Body of pancreas (tissue), 4 donors: ENCODE results near the gene GTF2IRD1. TPM values are rescaled to one million over a fixed set of nuclear protein-coding genes. Genes with fewer than 3 reads are reported as not detected.

Experiments used
- ATAC-seq: fragments of 150-250 bp; one replicate; pipeline ENCODE4 v1.9.1; 2016
- DNase-seq, 4 donors: peaks; one replicate each; pipeline ENCODE4 v3.0.0-alpha.2; 2019
- H3K27ac ChIP-seq, 4 donors: fragments of 200-600 bp; sonication (generic); 1 replicate in 3 of 4; 2 replicates in 1 of 4; pipeline versions ENCODE4 v1.5.1 to v1.6.1; 2016 to 2019; ENCODE audit warnings: mild to moderate bottlenecking in 1 of 4, mixed read lengths in 1 of 4, moderate library complexity in 1 of 4
- H3K27me3 ChIP-seq, 2 donors: fragments of 200-600 bp; sonication (generic); one replicate each; pipeline ENCODE4 v1.6.0; 2016; ENCODE audit warnings: mild to moderate bottlenecking in 1 of 2
- H3K36me3 ChIP-seq, 2 donors: fragments of 200-600 bp; sonication (generic); replicated peaks in 1 of 2; 2 replicates each; pipeline ENCODE4 v1.5.1; 2016; ENCODE audit warnings: low read depth in 2 of 2; ENCODE audit not compliant: insufficient read depth in 1 of 2
- H3K4me1 ChIP-seq: fragments of 200-600 bp; sonication (generic); one replicate; pipeline ENCODE4 v1.6.0; 2016
- H3K4me3 ChIP-seq, 2 donors: fragments of 200-600 bp; sonication (generic); 1 replicate in 1 of 2; 2 replicates in 1 of 2; pipeline ENCODE4 v1.5.1; 2016 to 2019
- H3K9me3 ChIP-seq, 3 donors: fragments of 200-600 bp; sonication (generic); 1 replicate in 2 of 3; 2 replicates in 1 of 3; pipeline ENCODE4 v1.5.1; 2016
- CTCF ChIP-seq, 7 experiments: fragments of 450-650 bp in 4 of 7; fragments of 200-600 bp in 3 of 7; sonication (generic) in 3 of 7; IDR thresholded peaks; one replicate each; pipeline ENCODE4 v1.5.1; 2016 to 2019; ENCODE audit warnings: antibody characterized with exemption in 7 of 7
- POLR2A ChIP-seq, 3 donors: fragments of 450-650 bp; IDR thresholded peaks; one replicate each; pipeline ENCODE4 v1.6.1; 2016; ENCODE audit warnings: antibody characterized with exemption in 3 of 3, mild to moderate bottlenecking in 2 of 3
- WGBS, 2 donors: methylation state at CpG; one replicate each; pipeline ENCODE4 v1.1.5; 2017; 5-methylcytosine and 5-hydroxymethylcytosine counted together
- intact Hi-C: fragments of 100-400 bp; cut with DNase I; formaldehyde crosslinking; loops from one replicate; pipeline ENCODE4 v1.15.1; 2023
- total RNA-seq, 2 donors: library from RNA; depleted of rRNA; stranded (reverse); fragments of >200 nt; gene quantifications; one replicate each; pipeline ENCODE4 v1.1.0, GENCODE V29; 2016

The GTF2IRD1 gene
- total RNA-seq, 2 donors from 2014 or later = 9.2 to 11.2 TPM

DNA sequence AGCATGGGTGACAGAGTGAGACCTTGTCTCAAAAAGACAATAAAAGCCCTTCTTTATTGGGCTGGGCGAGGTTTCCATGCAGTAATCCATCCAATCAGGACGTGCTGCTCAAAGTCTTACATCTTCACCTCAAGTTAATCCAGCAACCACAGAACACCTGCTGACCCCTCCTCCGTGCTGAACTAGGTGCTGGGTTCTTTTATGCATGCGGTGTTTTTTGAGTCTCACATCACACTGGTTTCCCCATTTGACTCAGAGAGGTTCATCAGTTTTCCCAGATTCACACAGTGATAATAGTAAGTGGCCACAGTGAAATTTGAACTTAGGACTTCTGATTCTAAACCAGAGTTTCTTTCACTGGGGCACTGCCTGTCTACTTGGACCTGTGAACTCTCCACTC is 145.5 kb downstream of the GTF2IRD1 start:
- DNase-seq (no peak), ATAC-seq (no peak)
- Histone ChIP-seq H3K27me3 (no peaks in the 10 kb centered on the region), H3K36me3 (peaks cover 0 to 3% of the 10 kb centered on the region in 2 donors), H3K4me1 (peaks cover under 1% of the 10 kb centered on the region), H3K27ac (no peak overlapping the region), H3K4me3 (no peak overlapping the region), H3K9me3 (no peaks in the 10 kb centered on the region)
- no peak for TF ChIP-seq CTCF (IDR thresholded peaks at IDR 0.05)
- TF ChIP-seq POLR2A (IDR thresholded peaks at IDR 0.05) = no peak
- WGBS, 2 donors = 95% methylated on average over 4 of the region's 4 CpGs
- intact Hi-C loops = no loop called here

DNA sequence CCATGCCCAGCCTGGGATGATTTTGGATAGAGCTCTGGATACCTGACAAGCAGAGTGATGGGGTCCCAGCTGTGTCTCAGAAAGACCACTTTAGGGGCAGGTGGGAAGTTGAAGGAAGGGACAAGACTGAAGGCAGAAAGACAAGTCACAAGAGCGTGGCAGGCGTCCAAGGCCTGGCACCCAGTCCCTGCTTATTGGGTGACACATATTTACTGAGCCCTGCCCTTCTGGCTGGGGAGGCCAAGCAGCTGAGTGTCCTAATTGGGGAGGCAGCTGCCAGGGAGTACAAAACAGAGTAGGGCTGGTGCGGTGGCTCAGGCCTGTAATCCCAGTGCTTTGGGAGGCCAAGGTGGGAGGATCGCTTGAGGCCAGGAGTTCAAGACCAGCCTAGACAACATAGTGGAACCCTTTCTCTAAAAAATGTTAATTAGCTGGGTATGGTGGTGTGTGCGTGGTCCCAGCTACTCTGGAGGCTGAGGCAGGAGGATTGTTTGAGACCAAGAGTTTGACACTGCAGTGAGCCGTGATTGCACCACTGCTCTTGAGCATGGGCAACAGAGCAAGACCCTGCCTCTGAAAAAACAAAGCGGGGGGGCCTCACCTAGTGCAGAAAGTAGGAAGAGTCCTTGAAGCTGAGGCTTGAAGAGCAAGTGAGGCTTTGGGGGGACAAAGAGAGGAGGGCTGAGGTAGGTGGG is 150.8 kb downstream of the GTF2IRD1 start:
- intact Hi-C loops = no loop called here
- Histone ChIP-seq H3K27me3 (no peaks in the 10 kb centered on the region), H3K4me3 (no peak overlapping the region), H3K4me1 (peaks cover 25% of the 10 kb centered on the region), H3K36me3 (no peaks in the 10 kb centered on the region), H3K9me3 (no peaks in the 10 kb centered on the region), H3K27ac (no peak overlapping the region)
- peak; percentile 44 for ATAC-seq
- WGBS, 2 donors = 82 to 87% methylated on average over 7 of the region's 7 CpGs
- peak; percentile 57 to 83 (median 70) for DNase-seq
- no peak for TF ChIP-seq CTCF (IDR thresholded peaks at IDR 0.05)
- TF ChIP-seq POLR2A (IDR thresholded peaks at IDR 0.05) = no peak

- H3K36me3 ChIP-seq = no peaks in the 10 kb centered on the region
- H3K4me1 ChIP-seq = peaks cover 25% of the 10 kb centered on the region
- peak; percentile 51 to 73 (median 58) for DNase-seq
- H3K27me3 ChIP-seq = no peaks in the 10 kb centered on the region
- ATAC-seq = peak; percentile 83
- peak in 2 of 7 experiments; percentile 6 to 10 for TF ChIP-seq CTCF (IDR thresholded peaks at IDR 0.05)
- peak in 1 of 3 donors; percentile 21 for TF ChIP-seq POLR2A (IDR thresholded peaks at IDR 0.05)
- H3K27ac ChIP-seq = peak overlapping the region in 3 of 4 donors; percentile 42 to 62 (median 60)
- intact Hi-C loops = no loop called here
- no peak overlapping the region for H3K4me3 ChIP-seq
- 9 to 39% methylated on average over 10 to 50 of the region's 51 CpGs for WGBS, 2 donors
- H3K9me3 ChIP-seq = no peaks in the 10 kb centered on the region
Observed at GRCh38 chr7:74606101-74606908, 152.6 kb downstream of the GTF2IRD1 start.

DNA sequence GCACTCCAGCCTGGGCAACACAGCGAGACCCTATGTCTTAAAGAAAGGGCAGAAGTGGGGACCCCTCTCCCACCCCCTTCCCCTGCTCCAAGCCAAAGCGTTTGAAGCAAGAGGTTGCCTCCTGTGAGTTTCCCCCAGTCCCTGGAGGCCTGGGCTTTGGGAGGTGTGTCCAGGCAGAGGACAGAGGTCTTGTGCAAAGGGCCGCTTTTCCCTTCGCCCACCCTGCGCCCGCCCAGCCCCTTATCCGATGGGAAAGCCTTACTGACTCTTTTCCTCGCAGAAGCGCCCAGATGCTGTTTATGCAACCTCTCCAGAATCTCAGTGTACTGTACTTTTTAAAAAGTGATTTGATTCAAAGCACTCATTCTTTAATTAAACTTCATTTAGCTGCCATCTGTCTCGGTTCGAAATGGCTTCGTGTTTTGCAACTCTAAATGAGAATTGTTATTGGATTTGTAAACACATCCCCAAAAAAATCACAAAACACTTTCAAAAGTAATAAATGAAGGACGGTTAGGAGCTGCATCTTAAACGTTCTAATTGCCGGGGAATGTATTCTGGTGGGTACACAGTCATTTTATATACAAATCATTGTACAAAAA is 153.3 kb downstream of the GTF2IRD1 start:
- TF ChIP-seq CTCF (IDR thresholded peaks at IDR 0.05) (no peak), POLR2A (IDR thresholded peaks at IDR 0.05) (no peak)
- intact Hi-C loops = no loop called here
- Histone ChIP-seq H3K9me3 (no peaks in the 10 kb centered on the region), H3K4me3 (no peak overlapping the region), H3K27me3 (no peaks in the 10 kb centered on the region), H3K27ac (peak overlapping the region in 2 of 4 donors; percentile 42 to 62), H3K4me1 (peaks cover 25% of the 10 kb centered on the region), H3K36me3 (no peaks in the 10 kb centered on the region)
- 67 to 70% methylated on average over 13 to 15 of the region's 15 CpGs for WGBS, 2 donors
- DNase-seq (no peak), ATAC-seq (peak; percentile 7)
